Astrocyte (in vitro differentiated cells and primary cell): ENCODE data around the gene ITCH.

Experiments
- EZH2 ChIP-seq: IDR thresholded peaks from 2 replicates; pipeline ENCODE4 v1.6.1; 2012; ENCODE audit warnings: mild to moderate bottlenecking, low read length, inconsistent platforms; ENCODE audit not compliant: insufficient read depth
- TF ChIP-seq, protein P1 (sequence below): IDR thresholded peaks from 2 replicates; pipeline ENCODE4 v1.5.1; 2011; ENCODE audit warnings: low read depth, mild to moderate bottlenecking, inconsistent platforms, low read length, moderate library complexity; ENCODE audit not compliant: insufficient read depth

DNA sequence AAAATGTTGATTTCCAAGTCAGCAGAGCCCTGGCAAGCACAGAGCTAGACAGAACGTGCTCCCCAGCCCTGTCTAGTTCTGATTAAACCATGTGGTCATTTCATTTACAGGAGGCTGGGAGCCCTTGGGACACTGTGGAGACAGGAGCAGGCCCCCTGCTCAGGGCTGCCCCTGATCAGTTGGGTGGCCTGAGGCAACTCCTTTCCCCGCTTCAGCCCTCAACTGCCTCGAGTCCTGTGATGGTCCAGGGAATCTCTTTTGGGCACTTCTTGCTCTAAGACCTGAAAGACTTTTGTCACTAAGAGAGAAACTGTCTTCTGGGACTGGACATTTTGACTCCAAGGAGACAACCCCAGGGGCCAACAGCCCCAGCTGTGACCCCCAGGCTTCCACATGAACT lies 166.7 kb downstream of the ITCH start:
- TF ChIP-seq, protein P1, sequence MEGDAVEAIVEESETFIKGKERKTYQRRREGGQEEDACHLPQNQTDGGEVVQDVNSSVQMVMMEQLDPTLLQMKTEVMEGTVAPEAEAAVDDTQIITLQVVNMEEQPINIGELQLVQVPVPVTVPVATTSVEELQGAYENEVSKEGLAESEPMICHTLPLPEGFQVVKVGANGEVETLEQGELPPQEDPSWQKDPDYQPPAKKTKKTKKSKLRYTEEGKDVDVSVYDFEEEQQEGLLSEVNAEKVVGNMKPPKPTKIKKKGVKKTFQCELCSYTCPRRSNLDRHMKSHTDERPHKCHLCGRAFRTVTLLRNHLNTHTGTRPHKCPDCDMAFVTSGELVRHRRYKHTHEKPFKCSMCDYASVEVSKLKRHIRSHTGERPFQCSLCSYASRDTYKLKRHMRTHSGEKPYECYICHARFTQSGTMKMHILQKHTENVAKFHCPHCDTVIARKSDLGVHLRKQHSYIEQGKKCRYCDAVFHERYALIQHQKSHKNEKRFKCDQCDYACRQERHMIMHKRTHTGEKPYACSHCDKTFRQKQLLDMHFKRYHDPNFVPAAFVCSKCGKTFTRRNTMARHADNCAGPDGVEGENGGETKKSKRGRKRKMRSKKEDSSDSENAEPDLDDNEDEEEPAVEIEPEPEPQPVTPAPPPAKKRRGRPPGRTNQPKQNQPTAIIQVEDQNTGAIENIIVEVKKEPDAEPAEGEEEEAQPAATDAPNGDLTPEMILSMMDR = no peak
- TF ChIP-seq EZH2 = no peak
